Uterus (tissue), 2 donors: Measurements from ENCODE around the gene POLR3G.

Experiments used
- CTCF ChIP-seq, 4 experiments: fragments of 200-600 bp in 2 of 4; fragments of 450-650 bp in 2 of 4; sonication (generic) in 2 of 4; IDR thresholded peaks; one replicate each; pipeline ENCODE4 v1.5.1; 2016 to 2019; ENCODE audit warnings: antibody characterized with exemption in 4 of 4, mild to moderate bottlenecking in 2 of 4, moderate library complexity in 1 of 4
- POLR2A ChIP-seq, 2 donors: fragments of 450-650 bp; IDR thresholded peaks; one replicate each; pipeline ENCODE4 v1.6.1; 2016; ENCODE audit warnings: antibody characterized with exemption in 2 of 2, mild to moderate bottlenecking in 1 of 2, moderate library complexity in 1 of 2

DNA sequence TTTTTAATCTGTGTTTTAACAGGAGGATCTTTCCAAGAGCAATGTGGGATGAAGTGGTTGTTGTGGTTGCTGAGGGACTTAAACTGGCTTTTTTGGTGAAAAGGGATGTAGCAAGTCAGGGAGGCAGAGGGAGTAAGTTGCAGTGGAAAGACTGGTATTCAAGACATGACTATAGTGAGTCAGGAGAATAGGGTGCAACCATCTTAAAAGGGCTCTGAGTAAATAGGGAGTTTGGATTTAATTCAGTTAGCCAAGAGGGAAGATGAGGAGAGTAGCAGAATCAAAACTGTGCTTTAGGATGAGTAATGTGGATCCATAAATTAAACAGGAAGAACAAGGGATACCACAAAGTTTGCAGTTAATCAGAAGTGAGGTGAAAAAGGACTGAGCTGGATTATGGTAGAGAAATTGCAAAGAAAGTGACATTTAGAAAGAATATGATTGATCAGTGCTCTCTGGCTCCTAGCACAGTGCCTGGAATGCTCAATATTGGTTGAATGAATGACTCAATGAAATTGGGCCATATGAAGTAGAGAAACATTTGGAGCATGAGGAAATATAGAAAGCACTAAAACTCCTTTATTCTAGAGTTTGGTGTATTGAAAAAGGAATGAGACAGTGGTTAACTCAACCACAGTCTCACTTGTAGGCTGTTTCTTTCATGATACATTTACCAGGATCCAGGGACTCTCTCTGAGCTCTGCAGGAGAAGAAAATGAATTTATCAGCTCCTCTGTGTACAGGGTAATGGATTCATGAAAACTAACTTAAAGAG lies 5.1 kb downstream of the POLR3G start:
- TF ChIP-seq POLR2A (IDR thresholded peaks at IDR 0.05) (no peak), CTCF (IDR thresholded peaks at IDR 0.05) (no peak)
